ENCODE results near the gene ZYG11B.

DNA sequence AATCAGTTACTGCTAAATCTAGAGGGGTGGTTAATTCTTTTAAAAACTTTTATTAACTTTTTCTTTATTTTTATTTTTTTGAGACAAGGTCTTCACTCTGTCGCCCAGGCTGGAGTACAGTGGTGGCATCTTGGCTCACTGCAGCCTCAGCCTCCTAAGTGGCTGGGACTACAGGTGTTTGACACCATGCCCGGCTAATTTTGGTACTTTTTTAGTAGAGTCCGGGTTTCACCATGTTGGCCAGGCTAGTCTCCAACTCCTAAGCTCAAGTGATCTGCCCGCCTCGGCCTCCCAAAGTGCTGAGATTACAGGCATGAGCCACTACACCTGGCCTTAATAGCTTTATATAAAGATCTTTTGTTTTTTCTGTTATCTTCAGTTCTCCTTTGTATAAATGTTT is 11.9 kb downstream of the ZYG11B start:
- no peak for TF ChIP-seq CTCF (IDR thresholded peaks at IDR 0.05)
- no peak for TF ChIP-seq EP300 (IDR thresholded peaks at IDR 0.05)

Measured in ovary (tissue), 3 donors.